ENCODE data around the gene ZYX. TPM values are rescaled to one million over a fixed set of nuclear protein-coding genes. Genes with fewer than 3 reads are reported as not detected.
A peak's percentile ranks its signal among the peaks of the same experiment; 100 is the strongest.

Gene ZYX
- total RNA-seq, 6 donors from 2014 or later = 44.6 to 345 (median 222) TPM

DNA sequence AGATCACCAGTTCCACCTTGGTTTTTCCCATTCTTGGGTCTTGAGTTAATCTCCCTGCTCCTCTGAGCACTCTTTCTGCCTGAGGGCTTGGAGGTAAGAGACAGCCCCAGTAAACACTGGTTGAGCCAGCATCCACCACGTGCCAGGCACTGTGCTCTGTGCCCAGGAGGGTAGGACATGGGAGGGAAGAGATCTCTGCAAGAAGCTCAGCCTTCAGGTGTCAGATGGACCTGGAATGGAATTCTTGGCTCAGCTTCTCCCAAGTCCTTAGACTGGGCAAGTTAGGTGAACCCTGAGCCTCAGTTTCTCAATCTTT lies 2.5 kb downstream of the ZYX start:
- H3K4me1 ChIP-seq = peaks cover 59 to 87% (median 69%) of the 10 kb centered on the region in 4 donors
- H3K27ac ChIP-seq = peak overlapping the region; percentile 97 to 99 (median 98)
- ATAC-seq (ENCODE audit: low FRiP score in 2 of 2) (no peak), DNase-seq (no peak)
- WGBS, 2 donors = 71 to 89% methylated on average over 1 of the region's 1 CpG
- no peak for TF ChIP-seq POLR2AphosphoS5 (IDR thresholded peaks at IDR 0.05)
- no peaks in the 10 kb centered on the region for H3K27me3 ChIP-seq
- H3K9me3 ChIP-seq = no peaks in the 10 kb centered on the region
- peak overlapping the region; percentile 4 to 99 (median 95) for H3K4me3 ChIP-seq
- H3K36me3 ChIP-seq = peaks cover 2 to 36% (median 20%) of the 10 kb centered on the region in 4 donors

GRCh38 chr7:143384148-143384547 lies 3.0 kb downstream of the ZYX start:
- DNase-seq (no peak), ATAC-seq (ENCODE audit: low FRiP score in 2 of 2) (no peak)
- H3K4me1 ChIP-seq = peaks cover 54 to 87% (median 69%) of the 10 kb centered on the region in 4 donors
- TF ChIP-seq CTCF (IDR thresholded peaks at IDR 0.05) (no peak), EP300 (IDR thresholded peaks at IDR 0.05) (no peak), POLR2A (IDR thresholded peaks at IDR 0.05) (no peak), POLR2AphosphoS5 (IDR thresholded peaks at IDR 0.05) (no peak)
- no peaks in the 10 kb centered on the region for H3K9me3 ChIP-seq
- H3K27me3 ChIP-seq = no peaks in the 10 kb centered on the region
- H3K27ac ChIP-seq = peak overlapping the region; percentile 97 to 99 (median 98)
- 50 to 51% methylated on average over 5 of the region's 5 CpGs for WGBS, 2 donors
- peaks cover 8 to 41% (median 25%) of the 10 kb centered on the region in 4 donors for H3K36me3 ChIP-seq
- peak overlapping the region in 3 of 4 donors; percentile 93 to 99 (median 97) for H3K4me3 ChIP-seq

- peak overlapping the region; percentile 97 to 99 (median 98) for H3K27ac ChIP-seq
- peak overlapping the region; percentile 14 to 99 (median 95) for H3K4me3 ChIP-seq
- H3K27me3 ChIP-seq = no peaks in the 10 kb centered on the region
- H3K9me3 ChIP-seq = no peaks in the 10 kb centered on the region
- H3K4me1 ChIP-seq = peaks cover 46 to 85% (median 65%) of the 10 kb centered on the region in 4 donors
- DNase-seq (peak in 1 of 2 donors; percentile 60), ATAC-seq (ENCODE audit: low FRiP score in 2 of 2) (no peak)
- H3K36me3 ChIP-seq = peaks cover 13 to 49% (median 33%) of the 10 kb centered on the region in 4 donors
- TF ChIP-seq EP300 (IDR thresholded peaks at IDR 0.05) (no peak), POLR2AphosphoS5 (IDR thresholded peaks at IDR 0.05) (peak; percentile 5 to 46), POLR2A (IDR thresholded peaks at IDR 0.05) (no peak), CTCF (IDR thresholded peaks at IDR 0.05) (no peak)
- 54 to 59% methylated on average over 14 of the region's 14 CpGs for WGBS, 2 donors
Observed at GRCh38 chr7:143384661-143385631, 3.8 kb downstream of the ZYX start.

- WGBS, 2 donors = 33 to 42% methylated on average over 18 to 19 of the region's 19 CpGs
- peak in 1 of 2 donors; percentile 69 for DNase-seq
- H3K27me3 ChIP-seq = no peaks in the 10 kb centered on the region
- TF ChIP-seq POLR2AphosphoS5 (IDR thresholded peaks at IDR 0.05) (no peak), EP300 (IDR thresholded peaks at IDR 0.05) (no peak), CTCF (IDR thresholded peaks at IDR 0.05) (no peak), POLR2A (IDR thresholded peaks at IDR 0.05) (no peak)
- no peaks in the 10 kb centered on the region for H3K9me3 ChIP-seq
- H3K4me3 ChIP-seq = peak overlapping the region in 1 of 4 donors; percentile 93
- H3K4me1 ChIP-seq = peaks cover 52 to 96% (median 73%) of the 10 kb centered on the region in 4 donors
- peaks cover 22 to 61% (median 44%) of the 10 kb centered on the region in 4 donors for H3K36me3 ChIP-seq
- peak in 1 of 2 donors; percentile 1 for ATAC-seq (ENCODE audit: low FRiP score in 2 of 2)
- H3K27ac ChIP-seq = peak overlapping the region; percentile 59 to 99 (median 78)
Observed at GRCh38 chr7:143385891-143386781, 5.0 kb downstream of the ZYX start.
